Stimulated activated CD4-positive, alpha-beta T cell treated with anti-CD3 and anti-CD28 coated beads, Interleukin-4, amount 100 ng/mL, for 4 hours (primary cell): Measurements from ENCODE around the gene DNAJB5.
"Not testable (repeated sequence)": the region's sequence is repeated elsewhere in the genome, so short reads cannot be mapped to it uniquely, and the experiment has no call there.

Source experiments
- DNase-seq, 2 experiments: peaks; one replicate each; pipeline ENCODE4 v3.0.0-alpha.2; 2020

Gene DNAJB5

DNA sequence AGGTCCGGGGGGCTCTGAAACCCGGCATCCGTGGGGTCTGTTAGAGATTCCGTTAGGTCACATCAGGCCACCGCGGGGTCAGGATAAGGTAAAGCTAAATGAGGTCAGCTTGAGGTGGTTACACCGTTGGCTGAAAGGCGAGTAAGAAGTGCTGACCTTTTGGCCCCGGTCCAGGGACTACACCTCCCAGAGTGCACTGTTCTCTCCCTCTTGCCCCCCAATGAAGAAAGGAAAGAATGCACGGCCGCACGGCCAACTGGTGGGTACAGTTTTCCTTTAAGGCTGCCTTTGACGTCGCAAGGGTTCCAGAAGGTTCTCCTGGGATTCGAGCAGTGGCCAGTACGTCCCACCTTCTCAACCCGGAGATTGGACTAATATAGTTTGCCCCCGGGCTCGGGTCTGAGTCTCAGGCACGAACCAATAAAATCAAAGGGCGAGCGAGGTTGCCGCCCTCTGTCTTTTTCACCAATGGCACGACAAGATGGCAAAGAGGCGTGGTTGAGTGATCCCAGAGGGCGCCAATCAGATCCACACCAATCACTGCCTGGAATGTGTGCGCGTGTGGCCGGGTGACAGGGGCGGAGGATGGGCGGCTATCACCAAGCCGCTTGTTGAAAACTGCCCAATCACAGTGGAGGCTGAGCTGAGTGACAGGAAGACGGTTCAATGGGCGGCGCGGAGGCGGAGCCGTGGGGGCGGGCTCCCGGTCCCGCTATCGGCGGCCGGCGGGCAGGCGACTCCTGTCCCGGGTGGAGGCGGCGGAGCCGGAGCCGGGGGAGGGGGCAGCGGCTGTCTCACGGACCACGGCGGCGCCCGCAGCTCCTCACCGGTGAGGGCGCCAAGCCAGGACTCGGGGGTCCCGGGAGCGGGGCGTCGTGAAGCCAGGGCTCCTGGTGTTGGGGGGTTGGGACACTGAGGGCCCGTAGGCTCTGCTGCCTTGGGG is at the start of gene DNAJB5:
Gene DNAJB5, plus strand, starts transcription at position 743 of the 943 bp plus-strand sequence. CDS start 886 bp downstream, outside the sequence.
- peak; percentile 92 to 98 for DNase-seq

DNA sequence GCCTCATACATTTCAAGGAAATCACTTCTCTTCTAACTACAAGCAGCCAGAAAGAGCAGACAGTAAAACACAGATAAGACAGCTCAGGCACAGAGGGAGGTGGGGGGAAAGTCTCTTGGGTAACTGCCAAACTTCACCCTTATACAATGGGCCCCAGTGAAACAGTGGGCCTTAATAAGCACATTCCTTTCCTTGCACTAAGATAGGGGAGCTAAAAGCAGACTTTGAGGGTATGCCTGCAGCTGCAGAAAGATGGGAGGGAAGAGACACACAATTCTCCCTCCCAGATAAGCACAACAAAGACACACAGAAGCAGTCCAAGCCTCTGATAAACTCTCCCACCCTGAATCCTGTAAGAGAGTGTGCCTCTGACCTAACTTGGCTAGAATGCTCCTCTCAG is 49.6 kb upstream of the DNAJB5 start:
- DNase-seq = not testable (repeated sequence)

DNA sequence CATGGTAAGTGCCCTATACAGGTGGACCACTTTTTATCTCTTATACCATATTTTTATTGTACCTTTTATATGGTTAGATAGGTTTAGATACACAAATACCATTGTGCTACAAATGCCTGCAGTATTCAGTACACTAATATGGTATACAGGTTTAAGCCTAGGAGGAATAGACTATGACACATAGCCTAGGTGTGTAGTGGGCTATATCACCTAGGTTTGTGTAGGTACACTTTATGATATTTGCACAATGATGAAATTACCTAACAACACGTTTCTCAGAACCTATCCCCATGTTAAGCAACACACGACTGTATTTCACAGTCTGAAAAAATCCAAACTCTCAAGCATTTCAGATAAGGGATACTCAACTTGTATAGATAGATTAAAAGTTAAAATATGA is 41.1 kb upstream of the DNAJB5 start:
- DNase-seq = no peak

DNA sequence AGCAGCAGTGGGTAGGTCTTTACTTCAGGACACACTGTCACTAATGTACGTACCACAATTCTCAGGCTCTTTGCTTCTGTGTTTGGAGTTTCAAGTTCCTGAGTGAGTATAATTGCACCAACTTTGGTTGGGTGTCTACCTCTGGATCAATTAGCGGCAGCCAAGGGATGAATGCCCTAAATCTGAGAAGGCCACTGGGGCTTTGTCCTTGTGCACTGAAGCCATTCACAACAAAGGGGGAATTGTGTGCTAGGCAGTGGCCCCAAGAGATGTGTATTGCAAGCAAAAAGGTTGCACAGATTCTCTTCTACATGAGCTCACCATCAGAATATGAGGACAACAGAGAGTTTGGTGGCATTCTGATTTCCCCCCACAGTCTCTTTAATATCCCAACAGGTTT is 35.3 kb upstream of the DNAJB5 start:
- DNase-seq = no peak

DNA sequence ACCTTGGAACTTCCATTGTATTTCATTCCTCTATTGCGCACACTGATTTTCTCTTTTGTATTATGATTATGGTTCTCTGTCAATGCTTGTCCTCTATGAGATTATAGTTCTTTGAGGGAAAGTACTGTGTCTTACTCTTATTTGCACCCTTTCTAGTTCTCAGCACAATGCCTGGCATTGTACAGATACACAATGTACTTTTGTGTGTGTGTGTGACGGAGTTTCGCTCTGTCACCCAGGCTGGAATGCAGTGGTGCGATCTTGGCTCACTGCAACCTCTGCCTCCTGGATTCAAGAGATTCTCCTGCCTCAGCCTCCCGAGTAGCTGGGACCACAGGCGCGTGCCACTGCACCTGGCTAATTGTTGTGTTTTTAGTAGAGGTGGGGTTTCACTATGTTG is 33.5 kb upstream of the DNAJB5 start:
- not testable (repeated sequence) for DNase-seq

DNA sequence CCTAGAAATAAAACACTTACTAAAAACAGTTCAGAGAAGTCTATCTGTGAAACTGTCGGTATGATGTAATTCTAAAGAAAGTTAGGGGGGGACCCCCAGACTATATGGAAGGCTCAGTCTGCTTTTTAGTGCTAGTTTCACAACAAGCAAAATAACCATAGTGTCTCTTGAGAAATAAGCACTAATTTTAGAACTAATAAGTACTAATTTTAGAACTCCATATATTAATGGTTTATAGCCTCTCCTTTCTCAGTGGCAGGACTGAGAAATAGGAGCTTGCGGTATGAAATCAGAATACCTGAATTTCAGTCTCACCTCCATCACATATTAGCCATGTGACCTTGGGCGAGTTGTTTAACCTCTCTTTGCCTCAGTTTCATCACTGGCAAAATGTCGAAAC is 32.9 kb upstream of the DNAJB5 start:
- no peak for DNase-seq

DNA sequence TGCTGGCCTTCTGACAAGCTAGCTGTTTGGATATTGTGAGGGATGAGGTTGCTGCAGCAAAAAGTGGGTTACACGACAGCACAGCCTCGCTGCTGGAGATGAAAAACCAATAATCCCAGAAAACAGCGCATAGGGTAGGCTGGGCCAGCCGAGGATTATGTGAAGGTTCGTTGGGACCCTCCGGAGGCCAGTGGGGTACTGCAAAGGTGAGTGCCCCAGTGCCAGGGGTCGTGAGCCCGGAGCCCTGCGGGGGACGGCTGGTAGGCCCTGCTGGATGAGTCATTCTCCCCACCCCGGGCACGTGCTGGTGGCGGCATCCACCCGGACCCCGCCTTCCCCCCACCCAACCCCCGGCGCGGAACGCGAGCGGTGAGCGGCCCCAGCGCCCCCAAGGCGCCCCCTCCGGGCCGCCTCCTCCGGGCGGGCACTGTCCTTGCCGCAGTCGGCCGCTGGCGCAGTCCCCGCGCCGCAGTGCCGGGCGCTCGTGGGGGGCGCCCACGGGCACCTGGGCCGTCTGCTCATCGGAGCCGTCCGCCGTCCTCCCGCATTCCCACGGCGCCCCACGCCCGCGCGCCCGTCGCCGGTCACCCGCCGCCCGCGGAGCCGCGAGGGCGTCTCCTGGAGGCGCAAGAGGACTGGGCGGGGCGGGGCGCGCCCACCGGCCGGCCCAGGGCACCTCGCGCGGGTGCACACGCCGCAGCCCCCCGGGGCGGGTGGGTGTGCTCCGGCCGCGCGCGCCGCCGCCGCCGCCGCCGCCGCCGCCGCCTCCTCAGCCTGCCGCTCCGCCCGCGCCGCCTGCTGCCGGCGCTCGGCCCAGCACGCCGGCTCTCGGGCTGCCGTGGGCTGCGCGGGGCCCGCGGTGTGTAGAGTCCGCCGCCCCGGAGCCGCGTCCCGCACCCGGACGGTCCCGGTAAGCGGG is 31.8 kb upstream of the DNAJB5 start, which contains the start of gene PHF24:
Gene PHF24, plus strand, starts transcription at position 794 of the 919 bp plus-strand sequence. CDS start 13,014 bp downstream, outside the sequence.
- DNase-seq = peak; percentile 26 to 58

DNA sequence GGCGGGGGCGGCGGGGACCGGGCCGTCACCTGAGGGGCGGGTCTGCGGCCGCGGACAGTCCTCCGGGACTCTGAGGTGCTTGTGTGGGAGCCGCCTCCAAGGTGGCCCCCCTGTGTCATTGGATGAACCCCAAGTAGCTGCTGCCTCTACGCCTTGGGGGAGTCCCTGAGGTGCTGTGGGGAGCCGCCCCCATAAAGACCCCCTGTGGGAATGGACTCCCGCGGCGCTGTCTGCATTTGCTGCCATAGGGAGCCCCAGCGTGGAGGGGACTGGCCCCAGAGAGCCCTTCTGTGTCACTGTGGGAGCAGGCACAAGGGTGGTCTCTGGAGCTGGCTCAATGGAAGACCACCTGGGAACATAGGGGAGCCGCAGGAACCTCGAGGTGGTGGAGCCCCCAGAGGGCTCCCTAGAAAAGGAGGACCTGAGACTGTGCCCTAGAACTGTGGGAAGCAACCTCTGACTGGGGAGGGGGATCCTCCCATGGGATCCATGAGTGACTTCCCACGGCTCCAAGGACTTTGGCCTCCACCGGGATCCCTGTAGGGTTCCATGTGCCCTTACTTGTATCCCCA is 31.0 kb upstream of the DNAJB5 start:
- DNase-seq = no peak

DNA sequence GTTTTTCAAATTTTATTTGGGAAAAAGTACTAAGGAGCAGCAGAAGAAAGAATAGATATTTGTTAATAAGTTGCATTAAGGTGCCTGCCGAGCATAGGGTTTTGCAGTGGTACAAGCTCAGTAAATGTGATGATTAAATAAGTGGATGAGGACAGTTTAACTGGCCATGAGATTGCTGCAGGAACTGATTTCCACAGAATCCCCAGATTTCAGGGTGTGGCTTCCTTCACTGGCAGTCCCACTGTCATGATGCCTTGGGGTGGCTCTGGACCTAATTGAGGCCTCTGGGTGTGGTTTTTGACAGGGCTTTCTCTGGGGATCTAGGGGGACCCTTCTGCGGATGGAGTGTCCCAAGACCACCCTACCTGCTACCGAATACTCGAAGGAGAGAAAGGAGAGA is 30.1 kb upstream of the DNAJB5 start:
- DNase-seq = no peak

DNA sequence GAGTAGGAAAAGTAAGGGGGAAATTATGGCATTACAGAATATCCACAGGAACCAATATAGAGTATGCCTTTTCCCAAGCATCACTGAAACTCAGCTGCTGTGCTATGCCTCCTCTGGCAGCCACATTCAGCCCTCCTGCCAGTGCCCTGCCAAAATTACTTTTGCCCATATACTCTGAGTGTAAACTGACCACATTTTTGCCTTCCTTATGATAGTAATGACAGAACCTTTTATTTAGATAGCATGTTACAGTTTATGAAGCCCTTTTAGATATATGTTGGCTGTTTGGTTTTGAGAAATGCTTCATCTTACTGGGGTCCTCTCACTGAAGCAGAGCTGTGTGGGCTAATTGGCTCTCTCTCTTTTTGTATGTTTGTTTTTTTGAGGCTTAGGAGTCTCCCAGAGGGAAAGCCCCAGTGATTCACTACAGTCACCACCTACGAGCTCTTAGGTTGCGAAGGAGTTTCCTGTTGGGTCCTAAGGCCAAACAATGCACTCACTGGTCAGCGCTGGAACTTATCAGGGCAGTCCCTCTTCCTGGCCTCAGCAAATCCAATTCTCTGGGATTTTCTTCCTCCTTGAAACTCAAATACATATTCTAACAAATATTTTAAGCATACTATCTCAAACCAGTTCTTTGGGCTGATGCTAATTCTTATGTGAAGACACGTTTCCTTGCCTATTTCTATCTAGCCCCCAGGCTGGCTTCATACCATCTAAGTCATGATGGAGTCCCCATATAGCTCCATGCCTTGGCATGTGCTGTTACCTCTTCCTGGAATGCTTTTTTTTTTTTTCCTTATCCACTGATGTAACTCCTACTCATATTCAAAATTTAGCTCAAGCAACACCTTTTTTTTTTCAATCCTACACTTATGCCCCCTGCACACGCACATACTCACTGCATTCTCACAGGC is 27.7 kb upstream of the DNAJB5 start:
- no peak for DNase-seq

DNA sequence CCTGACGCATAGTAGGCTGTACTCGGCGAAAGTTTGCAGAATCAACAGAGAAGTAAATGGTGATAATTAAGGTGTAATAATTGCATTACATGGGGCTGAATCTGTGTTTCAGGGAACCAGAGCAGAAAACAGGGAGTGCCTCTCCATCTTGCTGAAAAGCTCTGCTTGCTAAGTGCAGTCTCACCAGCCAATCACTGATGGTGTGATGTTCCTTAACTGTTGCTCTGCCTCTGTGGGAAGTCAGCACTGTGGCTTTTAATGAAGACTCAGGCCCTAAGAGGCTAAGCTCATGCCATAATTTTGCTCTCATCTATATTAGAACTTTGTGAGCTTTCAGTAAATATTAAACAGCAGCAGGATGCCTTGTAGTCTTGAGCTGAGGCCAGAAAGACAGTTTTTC is 27.0 kb upstream of the DNAJB5 start:
- no peak for DNase-seq

DNA sequence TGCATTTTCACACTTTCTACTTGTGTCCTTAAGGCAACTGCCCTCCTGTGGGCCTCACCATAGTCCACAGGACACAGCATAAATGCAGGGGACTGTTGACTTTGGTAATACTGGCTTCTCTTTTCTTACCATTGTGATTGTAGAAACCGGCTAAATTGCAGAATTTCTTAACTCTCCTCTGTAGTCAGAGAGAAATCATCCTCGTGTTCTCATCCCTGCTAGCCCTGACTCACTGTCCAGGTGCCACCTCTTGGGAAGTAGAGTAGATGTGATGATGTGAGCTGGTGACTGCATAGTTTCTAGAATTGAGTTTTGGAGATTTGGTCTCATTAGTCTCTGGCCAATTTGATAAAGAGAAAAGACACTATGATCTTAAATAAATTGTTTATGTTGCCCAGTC is 26.0 kb upstream of the DNAJB5 start:
- no peak for DNase-seq

DNA sequence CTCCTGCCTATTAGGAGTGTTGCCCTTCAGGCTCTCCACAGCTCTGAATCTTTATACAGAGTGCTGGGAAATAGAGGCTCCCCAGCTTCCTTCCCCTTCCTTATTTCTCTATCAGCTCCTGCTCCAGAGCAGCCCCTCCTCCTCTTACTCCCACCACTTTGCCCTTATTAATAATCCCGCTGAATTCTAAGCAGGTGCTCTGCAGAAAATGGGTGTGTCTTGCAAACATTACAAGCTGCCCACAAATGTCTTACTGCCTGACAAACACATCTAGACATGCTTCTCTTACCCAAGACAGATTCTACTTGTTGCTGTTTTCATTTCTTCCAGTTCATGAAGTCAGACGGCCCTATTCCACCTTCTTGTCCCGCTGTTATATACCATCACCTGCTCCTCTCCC is 25.1 kb upstream of the DNAJB5 start:
- DNase-seq = no peak

DNA sequence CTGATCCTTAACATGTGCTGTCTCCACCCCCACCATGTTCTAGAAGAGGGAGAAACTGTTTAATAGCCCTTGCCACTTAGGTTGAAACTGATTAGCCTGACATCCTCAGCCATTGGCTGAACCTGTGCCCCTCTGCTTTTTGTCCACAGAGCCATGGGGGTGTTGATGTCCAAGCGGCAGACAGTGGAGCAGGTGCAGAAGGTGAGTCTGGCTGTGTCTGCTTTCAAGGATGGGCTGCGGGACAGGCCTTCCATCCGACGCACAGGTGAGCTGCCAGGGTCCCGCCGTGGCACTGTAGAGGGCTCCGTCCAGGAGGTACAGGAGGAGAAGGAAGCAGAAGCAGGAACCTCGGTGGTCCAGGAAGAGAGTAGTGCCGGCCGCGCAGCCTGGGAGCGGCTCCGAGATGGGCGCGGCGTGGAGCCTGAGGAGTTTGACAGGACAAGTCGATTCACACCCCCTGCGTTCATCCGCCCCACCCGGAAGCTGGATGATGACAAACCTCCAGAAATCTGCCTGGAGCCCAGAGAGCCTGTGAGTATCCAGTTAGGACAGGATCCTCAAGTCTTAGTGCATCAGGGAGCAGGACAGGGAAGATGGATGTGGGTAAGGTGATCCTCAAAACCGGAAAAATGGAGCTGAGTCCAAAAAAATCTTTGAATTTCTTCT is 18.3 kb upstream of the DNAJB5 start:
- DNase-seq = no peak

DNA sequence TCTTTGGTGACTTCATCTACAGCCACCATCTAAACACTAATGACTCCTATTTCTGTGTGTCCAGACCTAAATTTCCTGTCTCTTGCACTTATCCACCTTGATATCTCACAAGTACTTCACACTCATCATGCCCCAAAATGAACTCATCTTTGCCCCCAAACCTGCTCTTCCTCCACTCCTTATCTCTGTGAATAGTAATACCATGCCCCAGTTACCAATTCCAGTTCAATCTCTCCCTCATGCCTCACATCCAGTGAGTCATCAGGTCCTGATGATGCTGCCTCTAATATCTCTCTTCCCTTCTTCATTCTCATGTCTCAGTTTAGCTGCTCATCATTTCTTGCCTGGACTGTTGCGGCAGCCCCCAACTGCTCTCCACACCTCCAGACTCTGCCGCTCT is 14.9 kb upstream of the DNAJB5 start:
- no peak for DNase-seq

DNA sequence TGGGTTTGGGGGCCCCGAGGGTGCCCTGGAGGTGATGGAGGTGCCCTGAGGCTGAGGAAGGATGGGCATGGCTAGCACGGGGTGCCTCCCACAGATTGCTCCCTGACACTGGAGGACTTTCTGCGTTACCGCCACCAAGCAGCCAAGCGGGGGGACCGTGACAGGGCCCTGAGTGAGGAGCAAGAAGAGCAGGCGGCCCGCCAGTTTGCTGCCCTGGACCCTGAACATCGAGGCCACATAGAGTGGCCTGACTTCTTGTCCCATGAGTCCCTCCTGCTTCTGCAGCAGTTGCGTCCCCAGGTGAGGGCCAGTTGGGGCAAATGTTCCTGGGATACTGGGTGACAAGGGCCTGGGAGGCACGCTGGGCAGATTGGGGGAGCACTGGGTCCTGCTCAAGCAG is 13.1 kb upstream of the DNAJB5 start:
- no peak for DNase-seq

DNA sequence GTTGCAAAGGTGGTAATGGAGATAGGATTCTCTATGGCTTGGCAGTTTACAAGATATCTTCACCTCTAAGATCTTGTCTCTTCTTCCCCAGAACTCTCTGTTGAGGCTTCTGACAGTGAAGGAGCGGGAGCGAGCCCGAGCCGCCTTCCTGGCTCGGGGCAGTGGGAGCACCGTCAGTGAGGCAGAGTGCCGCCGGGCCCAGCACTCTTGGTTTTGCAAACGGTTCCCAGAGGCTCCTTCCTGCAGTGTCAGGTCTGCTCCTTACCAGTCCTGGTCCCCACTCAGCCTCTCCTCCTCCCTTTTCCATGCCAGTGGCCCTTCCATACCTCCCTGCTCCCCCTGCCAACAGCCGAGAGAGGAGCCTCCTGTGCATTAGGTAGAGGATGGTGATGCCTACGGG is 12.6 kb upstream of the DNAJB5 start:
- DNase-seq = no peak

DNA sequence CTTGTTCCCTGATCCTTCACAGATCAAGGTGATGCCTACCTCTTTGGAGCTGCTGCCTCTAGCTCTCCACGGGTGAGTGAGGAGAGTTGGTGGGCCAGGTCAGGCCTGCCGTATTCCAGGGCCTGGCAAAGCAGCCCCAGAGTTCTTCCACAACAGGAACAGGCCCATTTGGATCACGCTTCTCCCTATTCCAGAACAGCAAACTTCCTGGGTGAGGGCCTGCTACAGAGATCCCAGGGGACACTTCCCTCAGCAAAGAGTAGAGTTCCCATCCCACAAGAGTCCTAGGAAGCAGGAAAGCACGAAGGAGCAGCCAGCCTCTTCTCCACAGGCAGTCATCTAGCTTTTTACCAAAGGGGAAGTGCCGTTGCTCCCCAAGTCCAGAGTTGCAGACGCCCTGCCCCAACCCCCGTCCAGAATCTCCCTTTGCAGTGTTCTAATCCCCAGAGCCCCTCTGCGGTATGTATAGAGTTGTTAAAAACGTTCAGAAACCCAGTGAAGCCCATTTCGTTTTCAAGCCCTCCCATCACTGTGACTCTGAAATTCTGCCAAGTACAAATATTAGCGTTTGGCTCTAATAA is 9.3 kb upstream of the DNAJB5 start:
- DNase-seq = no peak

DNA sequence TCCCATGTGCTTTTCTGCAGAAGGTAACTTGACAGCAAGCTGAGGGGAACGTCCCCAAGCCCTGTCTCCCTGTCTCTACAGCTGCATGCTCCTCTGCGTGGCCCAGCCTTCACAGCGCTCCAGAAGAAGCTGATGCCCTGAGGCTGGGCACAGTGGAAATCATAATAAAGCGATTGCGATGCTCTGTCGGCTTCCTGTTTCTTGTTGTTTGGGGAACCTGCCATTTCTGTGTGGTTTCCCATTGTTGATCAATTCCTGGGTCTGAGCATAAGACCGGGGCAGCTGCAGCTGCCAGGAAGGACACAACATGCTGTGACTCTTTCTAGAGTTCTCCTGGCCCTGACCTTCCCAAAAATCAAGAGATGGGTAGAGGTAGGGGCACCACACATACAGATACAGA is 7.2 kb upstream of the DNAJB5 start:
- no peak for DNase-seq

DNA sequence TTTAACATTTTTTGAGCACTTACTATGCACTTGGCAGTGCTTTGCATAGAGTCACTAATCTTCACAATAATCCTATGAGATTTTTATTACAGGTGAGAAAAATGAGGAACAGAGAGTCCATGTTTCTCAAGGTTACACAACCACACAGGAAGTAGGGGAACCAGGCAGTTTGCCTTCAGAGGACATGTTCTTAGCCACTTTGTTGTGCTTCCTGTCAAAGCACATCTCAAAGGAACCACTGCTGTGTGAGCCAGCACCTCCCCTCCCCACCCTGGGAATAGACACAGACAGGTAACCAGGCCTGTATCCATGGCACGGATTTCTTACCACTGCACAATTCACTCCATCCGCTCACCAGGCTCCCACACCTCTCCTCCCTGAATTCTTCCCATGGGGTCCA is 6.3 kb upstream of the DNAJB5 start:
- DNase-seq = no peak

DNA sequence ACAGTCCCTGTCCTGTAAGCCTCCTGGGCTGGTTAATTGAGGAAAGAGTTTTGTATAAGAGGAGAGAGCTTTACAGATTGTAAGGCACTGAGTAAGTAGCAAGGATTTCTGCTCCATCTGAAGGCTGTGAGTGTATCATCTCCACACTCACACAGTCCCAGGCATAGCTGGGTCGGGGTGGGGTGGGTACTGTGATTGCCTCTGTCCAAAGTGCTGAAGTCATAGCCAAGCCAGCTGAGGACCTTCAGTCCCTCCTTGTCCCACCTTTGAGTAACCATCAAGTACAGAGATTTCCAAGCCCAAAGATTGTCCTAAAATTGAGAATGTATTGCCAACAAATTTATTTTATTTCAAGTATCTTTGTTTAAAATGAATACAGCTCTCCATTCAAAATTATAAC is 5.5 kb upstream of the DNAJB5 start:
- no peak for DNase-seq
